Vagina (tissue), 2 donors: ENCODE results near the gene PPARGC1A. TPM values are rescaled to one million over a fixed set of nuclear protein-coding genes. Genes with fewer than 3 reads are reported as not detected.

ENCODE experiments used
- DNase-seq, 2 donors: peaks; one replicate each; pipeline ENCODE4 v3.0.0-alpha.2; 2017; ENCODE audit errors: extremely low spot score in 2 of 2
- H3K27ac ChIP-seq: fragments of 200-600 bp; sonication (generic); one replicate; pipeline ENCODE4 v1.5.1; 2019
- H3K27me3 ChIP-seq: fragments of 200-600 bp; sonication (generic); one replicate; pipeline ENCODE4 v1.5.1; 2019
- H3K36me3 ChIP-seq, 2 donors: fragments of 200-600 bp; sonication (generic); one replicate each; pipeline ENCODE4 v1.5.1; 2017 to 2019
- H3K4me1 ChIP-seq: fragments of 200-600 bp; sonication (generic); one replicate; pipeline ENCODE4 v1.5.1; 2019
- H3K4me3 ChIP-seq, 2 donors: fragments of 200-600 bp; sonication (generic); 1 replicate in 1 of 2; 2 replicates in 1 of 2; pipeline ENCODE4 v1.5.1; 2016 to 2019
- H3K9me3 ChIP-seq: fragments of 200-600 bp; sonication (generic); one replicate; pipeline ENCODE4 v1.5.1; 2019
- CTCF ChIP-seq, 3 experiments: fragments of 450-650 bp in 2 of 3; fragments of 200-600 bp in 1 of 3; sonication (generic) in 1 of 3; IDR thresholded peaks; one replicate each; pipeline ENCODE4 v1.5.1; 2017 to 2019; ENCODE audit warnings: antibody characterized with exemption in 3 of 3, mild to moderate bottlenecking in 2 of 3, moderate library complexity in 2 of 3
- POLR2A ChIP-seq, 2 donors: fragments of 450-650 bp; IDR thresholded peaks; one replicate each; pipeline ENCODE4 v1.6.1; 2017; ENCODE audit warnings: antibody characterized with exemption in 2 of 2, mild to moderate bottlenecking in 2 of 2, moderate library complexity in 2 of 2
- POLR2AphosphoS5 ChIP-seq, 2 donors: sonication (generic); formaldehyde crosslinking; IDR thresholded peaks; one replicate each; pipeline ENCODE4 v1.9.0; 2017; ENCODE audit warnings: antibody characterized with exemption in 2 of 2, mild to moderate bottlenecking in 2 of 2, low read depth in 1 of 2; ENCODE audit not compliant: insufficient read depth in 1 of 2
- intact Hi-C: fragments of 100-400 bp; cut with DNase I; formaldehyde crosslinking; loops from one replicate; pipeline ENCODE4 v1.15.1; 2023
- total RNA-seq: library from RNA; depleted of rRNA; stranded (reverse); fragments of >200 nt; gene quantifications from one replicate; pipeline ENCODE4 v1.2.3, GENCODE V29; 2016

The PPARGC1A gene
- total RNA-seq, 1 donor from 2014 or later: 1.2 TPM

GRCh38 chr4:23873717-23874535 is 15.9 kb downstream of the PPARGC1A start:
- Histone ChIP-seq H3K4me1 (no peaks in the 10 kb centered on the region), H3K9me3 (no peaks in the 10 kb centered on the region), H3K36me3 (no peaks in the 10 kb centered on the region), H3K27ac (no peak overlapping the region), H3K4me3 (no peak overlapping the region), H3K27me3 (no peaks in the 10 kb centered on the region)
- TF ChIP-seq POLR2A (IDR thresholded peaks at IDR 0.05): no peak
- TF ChIP-seq POLR2AphosphoS5 (IDR thresholded peaks at IDR 0.05; ENCODE audit: insufficient read depth in 1 of 2, low read depth in 1 of 2): no peak
- no peak for TF ChIP-seq CTCF (IDR thresholded peaks at IDR 0.05)
- no peak for DNase-seq
- intact Hi-C loops: no loop called here

DNA sequence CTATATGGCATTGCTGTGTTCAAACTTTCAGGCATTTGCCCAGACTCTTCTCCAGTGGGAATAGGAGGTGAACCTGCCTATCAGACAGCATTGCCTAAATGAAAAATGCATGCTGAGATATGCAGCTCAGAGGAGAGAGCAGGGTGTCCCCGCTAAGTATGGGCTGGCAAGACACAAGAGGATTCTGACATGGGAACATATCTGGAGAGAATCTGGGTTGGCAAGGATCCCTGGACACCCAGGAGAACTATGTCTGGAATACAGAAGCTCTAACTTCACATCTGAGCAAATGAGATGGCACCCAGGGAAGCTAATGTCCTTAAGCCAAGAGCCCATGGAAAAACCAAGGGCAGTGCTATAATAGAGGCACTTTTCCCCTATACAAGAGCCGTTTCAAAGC is 18.4 kb downstream of the PPARGC1A start:
- DNase-seq: no peak
- Histone ChIP-seq H3K27me3 (no peaks in the 10 kb centered on the region), H3K9me3 (no peaks in the 10 kb centered on the region), H3K4me1 (no peaks in the 10 kb centered on the region), H3K27ac (no peak overlapping the region), H3K36me3 (no peaks in the 10 kb centered on the region), H3K4me3 (no peak overlapping the region)
- intact Hi-C loops: no loop called here
- TF ChIP-seq CTCF (IDR thresholded peaks at IDR 0.05): no peak
- TF ChIP-seq POLR2A (IDR thresholded peaks at IDR 0.05): no peak
- no peak for TF ChIP-seq POLR2AphosphoS5 (IDR thresholded peaks at IDR 0.05; ENCODE audit: insufficient read depth in 1 of 2, low read depth in 1 of 2)

DNA sequence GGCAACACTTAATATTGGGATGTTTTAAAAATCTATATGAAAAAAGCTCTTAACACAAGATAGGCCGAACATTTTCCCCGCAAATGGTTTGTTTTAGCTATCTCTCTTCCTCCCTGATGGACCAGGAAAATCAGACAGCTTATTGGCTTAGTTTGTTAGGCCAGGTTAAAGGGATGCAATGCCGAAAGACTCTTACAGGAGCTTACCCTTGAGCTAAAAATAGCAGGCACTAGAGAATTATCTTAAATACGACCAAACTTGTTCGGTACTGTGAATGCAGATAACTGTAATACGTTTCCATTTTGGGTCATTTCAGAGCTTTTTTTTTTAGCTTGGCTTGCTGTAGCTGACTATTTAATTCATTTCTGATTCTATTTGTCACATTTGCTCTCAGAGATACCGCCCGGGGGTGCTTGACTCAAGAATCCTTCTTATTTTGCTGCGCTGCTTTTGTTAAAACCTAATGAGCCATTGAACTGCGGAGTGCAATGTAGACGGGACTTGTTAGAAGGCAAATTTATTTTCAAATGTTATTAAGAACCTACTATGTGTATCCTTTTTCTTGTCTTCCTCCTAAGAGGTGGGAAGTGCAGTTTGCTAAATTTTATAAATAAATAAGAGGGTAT is 23.3 kb downstream of the PPARGC1A start:
- intact Hi-C loops: no loop called here
- H3K4me3 ChIP-seq: no peak overlapping the region
- H3K36me3 ChIP-seq: no peaks in the 10 kb centered on the region
- no peaks in the 10 kb centered on the region for H3K27me3 ChIP-seq
- no peak for DNase-seq
- H3K4me1 ChIP-seq: no peaks in the 10 kb centered on the region
- no peak for TF ChIP-seq POLR2A (IDR thresholded peaks at IDR 0.05)
- no peak for TF ChIP-seq CTCF (IDR thresholded peaks at IDR 0.05)
- no peak for TF ChIP-seq POLR2AphosphoS5 (IDR thresholded peaks at IDR 0.05; ENCODE audit: insufficient read depth in 1 of 2, low read depth in 1 of 2)
- H3K27ac ChIP-seq: no peak overlapping the region
- H3K9me3 ChIP-seq: no peaks in the 10 kb centered on the region

DNA sequence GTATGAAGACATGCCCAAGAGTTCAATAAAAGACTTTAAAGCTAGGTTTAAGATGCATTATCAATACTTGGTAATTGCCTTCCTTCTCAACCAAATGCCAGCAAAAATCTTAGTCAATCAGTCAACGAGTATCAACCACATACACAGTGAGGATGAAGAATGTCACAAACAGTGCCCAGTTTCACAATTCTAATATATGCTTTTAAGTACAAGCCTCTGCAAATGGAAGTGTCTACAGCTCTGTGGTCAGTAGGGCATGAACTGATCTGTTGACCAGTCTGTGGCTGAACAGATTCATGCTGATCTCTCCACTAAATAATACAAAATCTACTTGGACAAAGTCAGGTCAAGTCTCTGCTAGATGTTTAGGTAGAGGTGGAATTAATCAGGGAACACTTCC is 27.9 kb downstream of the PPARGC1A start:
- Histone ChIP-seq H3K4me3 (no peak overlapping the region), H3K27ac (no peak overlapping the region), H3K4me1 (no peaks in the 10 kb centered on the region), H3K36me3 (no peaks in the 10 kb centered on the region), H3K9me3 (no peaks in the 10 kb centered on the region), H3K27me3 (no peaks in the 10 kb centered on the region)
- DNase-seq: no peak
- intact Hi-C loops: no loop called here
- TF ChIP-seq POLR2A (IDR thresholded peaks at IDR 0.05): no peak
- TF ChIP-seq POLR2AphosphoS5 (IDR thresholded peaks at IDR 0.05; ENCODE audit: insufficient read depth in 1 of 2, low read depth in 1 of 2): no peak
- TF ChIP-seq CTCF (IDR thresholded peaks at IDR 0.05): no peak

- intact Hi-C loops: no loop called here
- DNase-seq: no peak
- Histone ChIP-seq H3K27me3 (no peaks in the 10 kb centered on the region), H3K36me3 (no peaks in the 10 kb centered on the region), H3K4me3 (no peak overlapping the region), H3K9me3 (no peaks in the 10 kb centered on the region), H3K27ac (no peak overlapping the region), H3K4me1 (no peaks in the 10 kb centered on the region)
- TF ChIP-seq POLR2A (IDR thresholded peaks at IDR 0.05) (no peak), POLR2AphosphoS5 (IDR thresholded peaks at IDR 0.05; ENCODE audit: insufficient read depth in 1 of 2, low read depth in 1 of 2) (no peak), CTCF (IDR thresholded peaks at IDR 0.05) (no peak)
These were observed 28.9 kb downstream of the PPARGC1A start for GRCh38 chr4:23860919-23861318.
